SK-N-DZ (cell line): ENCODE data around the gene NFIA.

ENCODE experiments used
- DNase-seq: peaks from one replicate; pipeline ENCODE4 v3.0.0-alpha.2; 2015; ENCODE audit warnings: low spot score

NFIA gene

GRCh38 chr1:61102041-61102440, 19.7 kb downstream of the NFIA start:
- no peak for DNase-seq

- DNase-seq = no peak
Measured at GRCh38 chr1:61102621-61103020, 20.3 kb downstream of the NFIA start.

GRCh38 chr1:61104220-61104671, 21.9 kb downstream of the NFIA start:
- DNase-seq = no peak

- no peak for DNase-seq
Measured at GRCh38 chr1:61107638-61108037, 25.3 kb downstream of the NFIA start.

- peak; percentile 3 for DNase-seq
Measured at GRCh38 chr1:61109158-61109557, 26.8 kb downstream of the NFIA start.

- peak; percentile 2 for DNase-seq
Measured at GRCh38 chr1:61109910-61110309, 27.5 kb downstream of the NFIA start.

- DNase-seq = no peak
Measured at GRCh38 chr1:61110554-61110953, 28.2 kb downstream of the NFIA start.

GRCh38 chr1:61111084-61112004, 29.0 kb downstream of the NFIA start:
- DNase-seq = no peak

- no peak for DNase-seq
Measured at GRCh38 chr1:61114178-61114870, 32.0 kb downstream of the NFIA start.

GRCh38 chr1:61115436-61115835, 33.1 kb downstream of the NFIA start:
- DNase-seq = no peak

- no peak for DNase-seq
Measured at GRCh38 chr1:61116421-61116820, 34.1 kb downstream of the NFIA start.

- no peak for DNase-seq
Measured at GRCh38 chr1:61117283-61117682, 34.9 kb downstream of the NFIA start.

- DNase-seq = no peak
Measured at GRCh38 chr1:61119085-61119484, 36.7 kb downstream of the NFIA start.

GRCh38 chr1:61120246-61120840, 38.0 kb downstream of the NFIA start:
- no peak for DNase-seq

- no peak for DNase-seq
Measured at GRCh38 chr1:61120998-61121397, 38.6 kb downstream of the NFIA start.

- DNase-seq = no peak
Measured at GRCh38 chr1:61121631-61122030, 39.3 kb downstream of the NFIA start.

- DNase-seq = no peak
Measured at GRCh38 chr1:61122389-61122788, 40.0 kb downstream of the NFIA start.

- no peak for DNase-seq
Measured at GRCh38 chr1:61123326-61123725, 41.0 kb downstream of the NFIA start.

- DNase-seq = no peak
Measured at GRCh38 chr1:61124078-61124477, 41.7 kb downstream of the NFIA start.

- no peak for DNase-seq
Measured at GRCh38 chr1:61124696-61125095, 42.3 kb downstream of the NFIA start.

GRCh38 chr1:61125263-61125662, 42.9 kb downstream of the NFIA start:
- no peak for DNase-seq

- no peak for DNase-seq
Measured at GRCh38 chr1:61125895-61126294, 43.5 kb downstream of the NFIA start.
